Stimulated activated CD8-positive, alpha-beta memory T cell treated with anti-CD3 and anti-CD28 coated beads, Interleukin-15, amount 100 ng/mL, for 1 hour (primary cell): ENCODE results near the gene NAXD.
"Not testable (repeated sequence)": the region's sequence is repeated elsewhere in the genome, so short reads cannot be mapped to it uniquely, and the experiment has no call there.

ENCODE experiments used
- DNase-seq: peaks from one replicate; pipeline ENCODE4 v3.0.0-alpha.2; 2020; ENCODE audit warnings: low read depth

NAXD gene

DNA sequence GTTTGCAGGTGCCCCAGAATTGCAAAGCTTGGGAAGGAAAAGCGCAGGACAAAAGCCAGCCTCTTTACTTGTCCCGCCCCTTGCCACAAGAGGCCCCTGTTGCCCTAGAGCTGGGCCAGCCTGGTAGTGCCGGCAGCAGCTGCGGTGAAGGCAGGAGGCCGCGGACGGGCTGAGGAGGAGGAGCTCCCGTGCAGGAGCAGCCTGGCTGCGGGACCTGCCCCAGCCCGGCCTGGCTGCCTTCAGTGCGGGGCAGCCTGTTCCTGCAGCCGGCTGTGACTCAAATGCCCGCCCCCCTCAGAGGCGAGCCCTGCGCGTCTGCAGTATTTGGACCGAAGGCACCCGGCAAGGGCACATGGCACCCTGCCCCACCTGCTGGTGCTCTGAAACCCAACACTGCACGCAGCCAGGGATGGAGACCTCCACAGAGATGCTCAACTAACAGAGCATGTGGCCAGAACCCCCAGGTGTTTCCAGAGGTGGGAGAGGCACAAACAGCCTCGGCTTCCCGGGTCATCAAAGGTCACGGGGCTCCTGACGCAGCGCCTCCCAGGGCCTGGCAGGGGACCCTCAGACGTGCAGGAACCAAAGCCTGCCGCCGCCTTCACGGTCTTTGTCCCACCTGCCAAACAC lies 29.7 kb downstream of the NAXD start:
- no peak for DNase-seq

- no peak for DNase-seq
Measured at GRCh38 chr13:110645750-110646149, 30.4 kb downstream of the NAXD start.

GRCh38 chr13:110646442-110647364 lies 31.4 kb downstream of the NAXD start:
- no peak for DNase-seq

DNA sequence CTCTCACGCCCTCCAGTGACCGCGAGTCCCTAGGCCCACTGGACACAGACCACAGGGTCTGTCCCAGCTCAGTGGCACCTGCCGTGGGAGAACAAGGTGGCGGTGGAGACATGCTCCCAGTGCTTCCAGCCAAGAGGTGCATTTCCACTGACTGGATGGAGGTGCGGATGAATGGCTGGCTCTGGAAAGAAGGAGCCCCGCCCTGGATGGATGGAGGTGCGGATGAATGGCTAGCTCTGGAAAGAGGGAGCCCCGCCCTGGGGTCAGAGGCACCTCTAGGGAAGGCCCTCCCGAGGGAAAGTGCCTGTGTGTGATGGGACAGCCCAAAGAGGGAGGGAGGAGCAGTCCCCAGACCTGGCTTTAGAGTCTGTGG lies 32.0 kb downstream of the NAXD start:
- DNase-seq = no peak

GRCh38 chr13:110648146-110648819 lies 32.9 kb downstream of the NAXD start:
- DNase-seq = no peak

DNA sequence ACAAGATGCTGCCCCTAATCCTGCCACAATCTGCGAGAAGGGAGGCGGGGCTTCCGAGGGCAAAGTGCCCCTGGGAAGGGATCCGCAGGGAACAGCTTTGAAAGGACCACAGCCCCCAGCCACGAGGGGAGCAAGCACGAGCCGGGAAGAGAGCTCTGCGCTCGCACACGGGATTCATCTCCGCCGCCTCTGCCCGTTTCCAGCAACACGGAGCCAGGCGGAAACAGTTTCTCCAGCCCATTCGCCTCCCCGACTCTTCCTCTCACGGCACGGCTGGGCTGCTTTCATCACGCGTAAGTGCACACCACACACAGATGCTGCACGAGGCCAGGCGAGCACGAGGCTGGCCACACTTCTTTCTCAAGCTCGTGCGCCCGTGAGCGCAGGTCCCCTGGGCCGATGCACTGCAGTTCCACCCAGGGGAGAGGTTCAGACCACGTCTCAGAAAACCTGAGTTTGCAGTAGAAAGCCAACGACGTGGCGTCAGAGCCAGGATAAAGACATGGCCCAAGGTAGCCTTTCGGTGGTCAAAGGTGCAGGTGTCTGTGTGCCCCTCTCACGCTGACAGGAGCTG lies 33.6 kb downstream of the NAXD start:
- DNase-seq = no peak

DNA sequence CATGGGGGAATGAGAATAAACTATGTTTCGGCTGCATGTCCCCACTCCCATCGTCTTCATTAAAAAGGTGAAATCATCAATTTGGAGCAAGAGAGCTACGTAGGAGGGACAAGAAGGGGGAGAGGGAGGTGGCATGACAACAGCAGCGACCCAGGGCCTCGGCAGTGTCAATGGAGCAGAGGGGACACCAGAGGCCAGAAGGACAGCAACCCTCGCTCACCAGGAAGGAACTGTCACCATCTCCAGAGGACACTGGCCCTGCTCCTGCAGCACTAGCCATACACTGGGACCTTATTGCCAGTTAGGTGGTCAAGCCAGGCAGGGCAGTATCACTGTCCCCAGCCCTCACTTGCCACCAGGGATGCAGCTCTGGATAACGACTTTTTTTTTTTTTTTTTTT lies 34.2 kb downstream of the NAXD start:
- no peak for DNase-seq

DNA sequence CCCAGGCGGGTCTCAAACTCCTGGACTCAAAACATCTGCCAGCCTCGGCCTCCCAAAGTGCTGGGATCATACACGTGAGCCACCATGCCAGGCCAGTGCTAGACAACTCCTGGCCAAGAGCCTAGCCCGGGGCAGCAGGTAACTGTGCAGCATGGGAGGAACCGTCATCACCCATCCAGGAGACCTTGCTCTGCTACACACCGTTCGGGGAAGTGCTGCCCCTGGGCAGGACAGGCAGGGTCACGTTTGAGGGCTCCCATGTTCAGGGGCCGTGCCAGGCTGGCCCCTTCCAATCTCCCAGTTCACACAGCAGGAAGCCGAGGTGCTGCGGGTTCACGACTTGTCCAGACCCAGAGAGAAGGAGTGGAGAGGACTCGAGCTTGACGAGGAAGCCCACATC lies 35.1 kb downstream of the NAXD start:
- no peak for DNase-seq

DNA sequence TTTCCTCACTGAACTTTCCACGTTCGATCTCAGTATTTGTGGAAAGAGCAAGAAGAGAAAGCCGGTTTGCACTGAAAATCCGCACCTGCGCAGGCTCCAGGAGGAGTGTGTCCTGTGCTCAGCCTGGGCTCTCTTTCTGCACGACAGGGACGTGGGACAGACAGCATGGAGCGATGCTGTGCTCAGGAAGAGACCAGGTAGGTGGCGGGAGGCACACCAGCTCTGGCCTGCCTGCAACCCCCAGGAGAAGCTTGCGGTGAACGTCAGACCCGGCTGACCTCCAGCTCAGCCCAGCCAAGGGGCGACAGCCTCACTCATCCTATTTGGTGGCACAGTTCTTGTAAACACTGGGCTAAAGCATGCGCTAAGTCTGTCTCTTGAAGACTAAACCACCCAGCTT lies 35.9 kb downstream of the NAXD start:
- no peak for DNase-seq

GRCh38 chr13:110651726-110652230 lies 36.4 kb downstream of the NAXD start:
- DNase-seq = no peak

- no peak for DNase-seq
Measured at GRCh38 chr13:110652231-110652730, 36.9 kb downstream of the NAXD start.

DNA sequence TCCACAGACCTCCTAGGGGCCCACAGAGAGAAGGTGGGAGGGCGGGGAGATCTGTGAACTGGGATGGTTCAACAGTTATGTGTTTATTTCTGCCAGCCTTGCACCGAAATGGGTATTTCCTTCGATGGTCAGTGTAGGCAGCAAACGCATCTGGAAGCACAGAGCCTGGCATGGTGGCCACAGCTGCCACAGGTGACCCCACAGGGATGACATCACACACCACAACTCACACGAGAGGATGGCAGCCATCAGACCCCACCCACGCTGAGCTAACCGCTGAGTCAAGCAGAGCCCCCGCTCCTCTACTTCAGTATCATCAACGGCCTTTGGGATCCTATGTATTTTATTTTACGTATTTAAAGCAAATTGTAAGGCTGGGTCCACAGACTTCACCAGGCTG lies 37.4 kb downstream of the NAXD start:
- no peak for DNase-seq

GRCh38 chr13:110653271-110653670 lies 37.9 kb downstream of the NAXD start:
- DNase-seq = no peak

DNA sequence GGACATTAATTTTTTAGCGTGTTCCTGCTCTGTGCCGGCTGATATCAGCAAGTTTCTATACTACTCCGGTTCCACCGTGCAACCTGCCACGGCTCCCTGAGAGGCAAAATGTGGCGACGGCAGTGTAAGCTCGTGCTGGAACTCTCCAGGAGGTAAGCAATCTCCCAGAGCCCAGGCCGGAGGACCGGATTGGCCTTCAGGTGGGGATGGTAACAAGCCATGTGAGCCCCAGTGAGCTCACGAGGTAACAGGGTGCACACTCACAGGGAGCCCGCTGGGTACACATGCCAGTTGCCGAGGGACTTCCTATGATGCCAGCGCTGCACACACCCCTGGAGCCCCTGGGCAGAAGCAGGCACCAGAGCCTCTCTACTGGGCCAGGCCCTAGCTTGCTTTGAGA lies 38.5 kb downstream of the NAXD start:
- no peak for DNase-seq

DNA sequence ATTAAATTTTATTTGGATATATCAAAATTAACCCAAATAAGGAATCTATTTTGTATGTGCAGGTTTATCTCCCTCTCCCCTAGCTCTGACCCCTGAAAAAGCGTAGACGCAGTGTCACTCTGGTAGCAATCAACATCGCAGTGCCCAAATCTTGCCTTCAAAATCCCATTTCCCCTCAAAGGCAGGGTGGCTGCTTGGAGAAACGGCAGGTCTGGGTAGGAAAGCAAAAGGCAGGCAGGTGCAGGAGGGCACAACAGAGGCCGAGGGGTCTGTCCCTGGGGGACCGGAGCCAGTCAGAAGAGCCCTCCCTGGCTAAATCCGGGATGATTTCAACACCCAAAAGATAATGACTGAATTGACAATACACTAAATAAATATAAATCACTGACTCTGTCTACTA lies 41.9 kb downstream of the NAXD start:
- no peak for DNase-seq

GRCh38 chr13:110658218-110658911 lies 43.0 kb downstream of the NAXD start:
- not testable (repeated sequence) for DNase-seq

GRCh38 chr13:110661256-110661655 lies 45.9 kb downstream of the NAXD start:
- DNase-seq = no peak

GRCh38 chr13:110662091-110662490 lies 46.7 kb downstream of the NAXD start:
- no peak for DNase-seq

DNA sequence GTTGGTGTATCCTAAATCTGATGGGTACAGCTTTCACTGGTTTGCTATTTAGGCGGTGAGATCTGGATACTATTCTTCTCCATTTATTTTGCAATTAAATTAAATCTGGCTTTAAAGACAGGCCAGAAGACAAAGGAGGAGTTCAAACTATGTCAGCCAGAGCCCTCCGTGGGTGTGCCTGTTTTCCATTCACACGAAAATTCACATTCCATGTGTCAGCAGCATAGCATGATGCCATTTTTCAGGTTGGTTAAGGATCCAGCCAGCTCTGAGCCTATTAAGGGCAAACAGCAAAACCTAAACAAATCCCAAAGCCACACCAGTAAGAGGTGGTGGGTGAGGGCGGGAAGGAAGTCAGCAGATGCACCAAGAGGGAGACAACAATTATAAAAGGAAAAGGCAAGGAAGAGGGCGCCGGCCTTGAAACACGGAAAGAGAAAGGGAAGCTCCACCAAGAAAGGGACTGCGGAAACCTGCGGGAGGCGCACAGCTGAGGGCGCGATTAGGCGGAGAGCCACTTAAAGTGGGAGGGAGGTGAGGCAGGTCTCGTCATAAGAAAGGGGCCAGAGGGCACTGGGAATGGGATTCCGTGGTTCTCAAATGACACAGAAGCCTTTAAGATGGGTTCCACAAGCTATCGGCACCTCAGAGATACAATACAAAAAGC lies 47.6 kb downstream of the NAXD start:
- no peak for DNase-seq

- no peak for DNase-seq
Measured at GRCh38 chr13:110663491-110663890, 48.1 kb downstream of the NAXD start.

GRCh38 chr13:110664041-110664440 lies 48.7 kb downstream of the NAXD start:
- no peak for DNase-seq
